Activated naive CD8-positive, alpha-beta T cell treated with anti-CD3 and anti-CD28 coated beads for 36 hours (primary cell): ENCODE data around the gene CISTR. TPM values are rescaled to one million over a fixed set of nuclear protein-coding genes. Genes with fewer than 3 reads are reported as not detected.
"Not testable (repeated sequence)": the region's sequence is repeated elsewhere in the genome, so short reads cannot be mapped to it uniquely, and the experiment has no call there.

ENCODE experiments used
- DNase-seq: peaks from one replicate; pipeline ENCODE4 v3.0.0; 2021
- H3K27ac Mint-ChIP-seq: one replicate; pipeline ENCODE4 v1.8.0; 2022; ENCODE audit warnings: mild to moderate bottlenecking, moderate library complexity, mixed read lengths
- H3K27me3 Mint-ChIP-seq: one replicate; pipeline ENCODE4 v1.8.0; 2022; ENCODE audit warnings: mild to moderate bottlenecking, mixed read lengths
- H3K36me3 Mint-ChIP-seq: one replicate; pipeline ENCODE4 v1.8.0; 2021; ENCODE audit warnings: mild to moderate bottlenecking, mixed read lengths
- H3K4me1 Mint-ChIP-seq: one replicate; pipeline ENCODE4 v1.8.0; 2021; ENCODE audit warnings: mixed read lengths
- H3K4me3 Mint-ChIP-seq: one replicate; pipeline ENCODE4 v1.8.0; 2022; ENCODE audit warnings: mild to moderate bottlenecking, moderate library complexity, mixed read lengths
- H3K9me3 Mint-ChIP-seq: one replicate; pipeline ENCODE4 v1.8.0; 2022; ENCODE audit warnings: mixed read lengths
- total RNA-seq, 2 experiments: library from RNA; stranded (reverse); gene quantifications; one replicate each; pipeline ENCODE4 v1.2.3, GENCODE V29; 2021

The CISTR gene
- total RNA-seq, 2 experiments from 2014 or later = not detected

DNA sequence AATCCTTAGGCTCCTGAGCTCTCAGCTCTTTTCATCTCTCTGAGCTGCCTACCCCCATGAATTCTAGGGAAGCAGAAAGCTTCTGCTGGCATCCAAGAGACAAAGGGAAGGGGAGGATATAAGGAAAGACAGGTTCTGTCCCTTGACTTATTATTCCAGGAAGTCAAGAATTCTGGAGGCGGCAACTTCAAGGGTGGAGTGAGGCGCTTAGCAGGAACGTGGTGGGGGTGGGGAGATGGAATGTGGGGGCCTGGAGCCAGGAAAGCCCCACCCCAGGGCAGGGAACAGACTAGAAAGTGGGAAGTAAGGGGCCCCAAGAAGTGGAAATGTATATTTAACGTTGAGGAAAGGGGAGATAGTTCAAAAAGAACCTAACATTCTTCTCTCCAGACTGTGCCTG, 26.0 kb downstream of the CISTR start:
- Mint-ChIP-seq H3K27ac (no peak overlapping the region), H3K4me3 (peak overlapping the region; percentile 87)

DNA sequence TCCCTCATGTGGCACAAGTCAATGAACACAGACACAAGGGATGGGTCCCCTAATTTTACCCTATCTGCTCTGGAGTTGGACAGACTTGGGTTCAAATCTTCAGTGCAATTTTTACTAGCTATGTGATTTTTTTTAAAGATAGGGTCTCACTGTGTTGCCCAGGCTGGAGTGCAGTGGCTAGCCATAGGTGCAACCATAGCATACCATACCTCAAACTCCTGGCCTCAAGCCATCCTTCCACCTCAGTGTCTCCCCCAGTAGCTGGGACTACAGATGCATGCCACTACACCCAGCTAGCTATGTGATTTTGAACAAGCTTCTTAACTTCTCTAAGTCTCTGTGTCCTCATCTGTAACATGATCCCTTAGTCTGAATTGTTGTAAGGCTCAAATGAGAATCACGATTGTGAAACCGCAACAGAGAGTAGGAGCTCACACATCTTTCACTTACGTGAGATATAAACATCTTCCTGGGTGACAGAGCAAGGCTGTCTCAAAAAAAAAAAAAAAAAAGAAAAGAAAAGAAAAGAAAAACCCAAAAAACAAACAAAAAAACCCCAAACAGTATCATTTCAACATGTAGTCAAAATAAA, 29.2 kb downstream of the CISTR start:
- Mint-ChIP-seq H3K27ac (no peak overlapping the region), H3K9me3 (no peaks in the 10 kb centered on the region), H3K4me3 (no peak overlapping the region), H3K4me1 (peaks cover 10% of the 10 kb centered on the region), H3K36me3 (no peaks in the 10 kb centered on the region), H3K27me3 (no peaks in the 10 kb centered on the region)
- no peak for DNase-seq

More for the DNA sequence above, 26.0 kb downstream of the CISTR start:
- Mint-ChIP-seq H3K4me1 (peaks cover 15% of the 10 kb centered on the region), H3K27me3 (no peaks in the 10 kb centered on the region), H3K9me3 (no peaks in the 10 kb centered on the region), H3K36me3 (no peaks in the 10 kb centered on the region)
- no peak for DNase-seq

DNA sequence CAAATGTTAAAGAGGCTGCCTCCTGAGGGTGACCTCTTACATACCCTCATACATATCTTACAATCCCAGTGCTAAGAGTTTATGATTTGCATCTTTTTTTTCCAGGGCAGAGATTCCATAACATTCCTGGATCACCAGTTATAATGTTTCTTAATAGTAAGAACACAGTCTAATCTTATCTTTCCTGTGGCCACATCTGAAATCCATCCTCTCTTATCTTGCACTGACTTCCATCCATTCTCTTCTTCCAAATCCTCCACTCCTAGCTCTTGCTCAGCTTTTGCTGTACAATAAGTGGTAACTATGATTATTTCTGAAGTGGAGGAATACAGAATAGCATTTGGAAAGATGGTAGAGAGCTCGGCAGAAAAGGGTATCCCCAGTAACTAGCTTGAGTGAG, 30.8 kb downstream of the CISTR start:
- DNase-seq = no peak
- Mint-ChIP-seq H3K27me3 (no peaks in the 10 kb centered on the region), H3K9me3 (no peaks in the 10 kb centered on the region), H3K27ac (no peak overlapping the region), H3K4me3 (no peak overlapping the region), H3K36me3 (no peaks in the 10 kb centered on the region), H3K4me1 (peaks cover 2% of the 10 kb centered on the region)

DNA sequence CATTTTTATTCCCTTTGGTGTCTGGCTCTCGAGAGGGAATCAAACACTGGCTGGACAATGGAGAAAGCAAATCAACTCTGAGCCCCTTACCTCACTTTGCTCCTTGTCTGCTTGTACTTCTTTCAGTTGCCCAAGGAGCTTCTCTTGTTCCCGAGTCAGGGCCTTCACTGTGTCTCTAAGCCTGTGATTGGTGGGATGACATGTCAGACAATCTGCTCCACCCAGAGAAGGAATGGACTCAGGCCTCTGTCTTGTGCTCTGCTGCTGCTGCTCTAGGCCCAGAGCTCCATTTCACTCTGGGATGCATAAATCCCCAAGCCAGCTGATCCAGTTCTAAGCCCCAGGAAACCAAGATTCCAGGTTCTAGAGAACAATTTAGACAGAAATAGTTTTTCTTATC, 32.1 kb downstream of the CISTR start:
- Mint-ChIP-seq H3K27ac (no peak overlapping the region), H3K36me3 (no peaks in the 10 kb centered on the region), H3K4me1 (peaks cover 2% of the 10 kb centered on the region), H3K27me3 (no peaks in the 10 kb centered on the region), H3K4me3 (no peak overlapping the region), H3K9me3 (no peaks in the 10 kb centered on the region)
- DNase-seq = no peak

DNA sequence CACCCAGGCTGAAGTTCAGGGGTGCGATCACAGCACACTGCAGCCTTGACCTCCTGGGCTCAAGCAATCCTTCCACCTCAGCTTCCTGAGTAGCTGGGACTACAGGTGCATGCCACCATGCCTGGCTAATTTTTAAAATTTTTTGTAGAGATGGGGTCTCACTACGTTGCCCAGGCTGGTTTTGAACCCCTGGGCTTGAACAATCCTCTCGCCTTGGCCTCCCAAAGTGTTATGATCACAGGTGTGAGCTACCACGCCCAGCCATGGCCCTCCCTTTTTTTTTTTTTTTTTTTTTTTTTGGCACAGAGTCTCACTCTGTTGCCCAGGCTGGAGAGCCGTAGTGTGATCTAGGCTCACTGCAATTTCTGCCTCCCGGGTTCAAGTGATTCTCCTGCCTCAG, 33.2 kb downstream of the CISTR start:
- not testable (repeated sequence) for H3K27me3 Mint-ChIP-seq, H3K27ac Mint-ChIP-seq, DNase-seq, H3K4me3 Mint-ChIP-seq, H3K36me3 Mint-ChIP-seq, H3K9me3 Mint-ChIP-seq, H3K4me1 Mint-ChIP-seq

DNA sequence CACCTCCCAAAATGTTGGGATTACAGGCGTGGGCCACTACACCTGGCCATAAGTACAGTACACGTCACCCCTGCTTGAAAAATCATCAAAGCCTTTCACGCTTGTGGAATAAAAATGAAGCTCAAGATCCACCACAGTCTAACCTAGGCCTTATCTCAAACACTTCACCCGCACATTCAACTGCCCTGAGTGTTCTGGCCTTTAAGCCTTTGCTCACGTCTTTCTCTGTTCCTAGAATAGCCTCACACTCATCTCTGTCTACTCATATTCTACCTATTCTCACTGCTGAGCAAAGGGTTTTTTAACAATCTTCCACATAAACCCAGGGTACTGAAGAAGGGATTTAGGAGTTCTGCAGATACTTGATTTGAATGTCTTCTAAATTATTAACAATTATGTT, 34.5 kb downstream of the CISTR start:
- Mint-ChIP-seq H3K4me1 (no peaks in the 10 kb centered on the region), H3K27ac (no peak overlapping the region), H3K4me3 (no peak overlapping the region), H3K9me3 (no peaks in the 10 kb centered on the region), H3K27me3 (no peaks in the 10 kb centered on the region), H3K36me3 (no peaks in the 10 kb centered on the region)
- no peak for DNase-seq

DNA sequence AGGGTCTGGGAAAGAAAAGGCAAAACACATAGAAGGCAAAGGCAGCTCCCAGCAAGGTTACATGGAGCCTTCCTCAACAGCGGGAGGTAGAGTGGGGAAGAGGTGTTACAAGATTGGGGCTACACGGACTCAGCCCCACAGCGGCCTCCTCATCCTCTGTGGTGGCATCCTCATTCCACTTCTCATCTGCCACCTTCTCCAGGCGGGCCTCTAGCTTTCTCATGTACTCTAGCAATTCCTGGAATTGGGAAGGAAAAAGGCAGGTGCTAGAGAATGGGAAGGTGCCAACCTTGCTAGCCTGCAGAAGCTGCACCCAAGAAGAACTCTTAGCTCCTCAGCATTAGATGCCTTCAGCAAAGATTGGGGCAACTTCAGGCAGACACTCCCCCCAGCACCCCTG, 37.8 kb downstream of the CISTR start:
- H3K27ac Mint-ChIP-seq = no peak overlapping the region
- no peaks in the 10 kb centered on the region for H3K36me3 Mint-ChIP-seq

DNA sequence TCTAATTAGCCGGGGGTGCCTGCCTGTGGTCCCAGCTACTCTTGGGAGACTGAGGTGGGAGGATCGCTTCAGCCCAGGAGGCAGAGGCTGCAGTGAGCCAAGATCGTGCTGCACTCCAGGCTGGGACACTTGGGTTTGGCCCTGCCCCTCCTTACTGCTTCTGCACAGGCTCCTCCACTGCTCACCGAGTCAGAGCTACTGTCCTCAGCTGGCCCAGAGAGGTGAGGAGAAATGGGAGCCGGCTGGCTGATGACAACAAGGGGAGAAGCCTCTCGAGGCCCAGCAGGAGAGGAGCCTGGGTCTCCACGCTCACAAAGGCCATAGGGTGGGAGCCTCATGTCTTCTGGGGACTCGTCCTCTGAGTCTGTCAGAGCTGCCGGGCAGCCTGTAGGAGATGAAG, 38.3 kb downstream of the CISTR start:
- Mint-ChIP-seq H3K9me3 (no peaks in the 10 kb centered on the region), H3K27ac (no peak overlapping the region), H3K27me3 (no peaks in the 10 kb centered on the region), H3K4me1 (no peaks in the 10 kb centered on the region), H3K36me3 (no peaks in the 10 kb centered on the region), H3K4me3 (no peak overlapping the region)
- no peak for DNase-seq

More for the DNA sequence above, 37.8 kb downstream of the CISTR start:
- Mint-ChIP-seq H3K4me3 (no peak overlapping the region), H3K27me3 (no peaks in the 10 kb centered on the region), H3K4me1 (no peaks in the 10 kb centered on the region), H3K9me3 (no peaks in the 10 kb centered on the region)
- DNase-seq = no peak

DNA sequence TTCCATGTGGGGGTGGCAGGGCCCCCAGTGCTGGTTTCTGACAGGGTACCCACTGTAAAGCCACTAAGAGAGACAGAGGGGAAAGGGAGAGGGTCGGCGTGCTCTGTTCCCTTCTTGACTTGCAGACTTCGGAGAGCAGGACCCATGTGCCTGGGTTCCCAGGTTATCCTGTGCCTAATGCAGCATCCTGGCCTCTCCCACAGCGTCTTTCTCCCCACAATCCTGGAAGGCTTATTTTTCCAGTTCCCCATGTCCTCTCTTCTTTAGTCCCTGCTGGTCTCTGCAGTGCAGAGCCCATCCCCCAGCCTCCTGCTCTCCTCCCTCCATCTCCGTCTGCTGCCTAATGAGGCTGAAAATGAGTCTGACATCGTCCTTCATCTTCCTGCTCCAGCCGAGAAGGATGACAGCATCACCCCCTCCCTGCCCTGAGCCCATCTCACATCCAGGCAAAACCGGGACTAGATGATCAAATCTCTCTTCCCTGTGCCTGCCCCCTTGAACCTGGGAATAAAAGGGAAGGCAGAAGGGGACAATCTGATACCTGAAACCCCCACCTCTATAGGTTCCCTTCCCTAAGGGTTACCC, 39.6 kb downstream of the CISTR start:
- H3K36me3 Mint-ChIP-seq = no peaks in the 10 kb centered on the region
- H3K27me3 Mint-ChIP-seq = no peaks in the 10 kb centered on the region
- H3K4me3 Mint-ChIP-seq = no peak overlapping the region
- no peak for DNase-seq
- H3K9me3 Mint-ChIP-seq = no peaks in the 10 kb centered on the region
- no peak overlapping the region for H3K27ac Mint-ChIP-seq
- H3K4me1 Mint-ChIP-seq = no peaks in the 10 kb centered on the region

DNA sequence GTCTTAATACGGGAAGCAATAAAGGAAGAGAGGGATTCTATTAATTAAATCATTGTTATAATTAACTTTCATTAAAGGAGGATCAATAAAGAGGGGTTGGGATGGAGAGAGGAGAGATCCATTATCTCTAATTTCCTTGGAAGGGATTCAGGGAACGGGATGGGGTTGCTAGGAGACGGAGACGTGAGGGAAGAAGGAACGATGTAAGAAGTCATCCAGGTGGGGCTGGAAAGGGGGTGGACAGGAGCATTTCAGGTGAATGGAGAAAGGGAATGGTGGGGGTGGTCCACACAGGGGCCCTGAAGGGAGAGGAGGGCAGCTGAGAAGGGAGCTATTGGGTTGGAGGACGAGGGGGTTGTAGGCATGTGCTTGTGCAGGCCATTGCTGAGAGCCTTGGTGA, 41.7 kb downstream of the CISTR start:
- Mint-ChIP-seq H3K36me3 (no peaks in the 10 kb centered on the region), H3K4me3 (no peak overlapping the region), H3K27ac (no peak overlapping the region), H3K4me1 (no peaks in the 10 kb centered on the region), H3K9me3 (no peaks in the 10 kb centered on the region), H3K27me3 (peaks cover 13% of the 10 kb centered on the region)
- DNase-seq = no peak

DNA sequence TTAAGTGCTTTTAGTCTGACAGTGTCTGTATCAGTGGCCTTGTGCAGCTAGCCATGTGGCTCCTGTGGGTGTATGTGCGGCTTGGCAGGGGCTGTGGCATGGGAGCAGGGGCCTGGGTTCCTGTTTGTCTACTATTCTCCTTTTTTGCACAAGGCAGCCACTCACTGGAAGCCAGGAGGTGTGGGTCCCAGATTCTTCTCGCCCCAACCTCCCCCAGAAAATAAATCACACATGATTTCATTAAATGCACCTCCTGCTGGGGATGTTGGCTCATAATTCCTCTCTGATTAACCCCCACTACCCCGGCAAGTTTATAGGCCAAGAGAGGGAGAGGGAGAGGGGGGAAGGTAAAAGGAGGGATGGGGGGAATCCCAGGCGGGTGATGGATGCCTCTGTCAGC, 42.1 kb downstream of the CISTR start:
- H3K4me3 Mint-ChIP-seq = no peak overlapping the region
- no peaks in the 10 kb centered on the region for H3K36me3 Mint-ChIP-seq
- H3K27me3 Mint-ChIP-seq = peaks cover 13% of the 10 kb centered on the region
- H3K4me1 Mint-ChIP-seq = no peaks in the 10 kb centered on the region
- no peak overlapping the region for H3K27ac Mint-ChIP-seq
- DNase-seq = no peak
- H3K9me3 Mint-ChIP-seq = no peaks in the 10 kb centered on the region

DNA sequence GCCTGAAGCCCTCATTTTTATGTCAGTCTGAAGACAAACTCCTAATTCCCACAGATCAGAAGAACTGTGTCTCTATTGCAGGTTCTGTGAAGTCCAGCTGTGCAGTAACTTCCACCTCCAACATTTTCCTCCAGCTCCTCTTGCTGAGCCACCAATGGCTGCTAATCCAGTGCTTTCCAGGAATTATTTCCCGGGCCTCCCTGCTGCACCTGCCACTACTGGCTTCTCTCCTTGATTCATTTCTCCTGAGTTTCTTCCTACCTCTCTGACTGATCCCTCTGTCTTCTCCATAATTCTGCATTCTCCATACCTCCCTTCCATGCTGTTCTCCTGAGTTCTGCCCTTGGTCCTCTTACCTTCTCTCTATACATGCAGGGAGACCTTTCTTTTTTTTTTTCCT, 45.7 kb downstream of the CISTR start:
- Mint-ChIP-seq H3K9me3 (no peaks in the 10 kb centered on the region), H3K27me3 (peaks cover 45% of the 10 kb centered on the region), H3K4me1 (peaks cover 4% of the 10 kb centered on the region), H3K27ac (no peak overlapping the region), H3K36me3 (no peaks in the 10 kb centered on the region), H3K4me3 (no peak overlapping the region)
- no peak for DNase-seq

DNA sequence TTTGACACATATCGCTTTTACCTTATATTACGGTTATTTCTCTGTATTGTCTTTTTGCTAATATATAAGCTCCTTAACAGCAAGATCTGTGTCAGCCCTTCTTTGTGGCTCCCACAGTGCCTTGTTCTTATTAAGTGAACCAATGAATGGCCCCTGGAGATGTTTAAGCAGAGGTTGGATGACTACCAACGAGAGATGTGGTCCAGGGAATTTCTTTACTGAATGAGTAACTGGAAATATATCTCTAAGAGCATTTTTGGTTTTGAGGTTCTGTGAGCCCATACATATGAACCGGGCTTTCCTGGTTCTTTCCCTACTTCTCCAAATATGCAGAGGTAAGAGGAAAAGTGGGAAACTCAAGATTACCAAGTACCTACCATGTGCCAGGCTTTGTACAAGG, 48.0 kb downstream of the CISTR start:
- H3K4me3 Mint-ChIP-seq = no peak overlapping the region
- no peaks in the 10 kb centered on the region for H3K36me3 Mint-ChIP-seq
- peaks cover 4% of the 10 kb centered on the region for H3K4me1 Mint-ChIP-seq
- H3K27ac Mint-ChIP-seq = no peak overlapping the region
- peaks cover 61% of the 10 kb centered on the region for H3K27me3 Mint-ChIP-seq
- DNase-seq = no peak
- H3K9me3 Mint-ChIP-seq = no peaks in the 10 kb centered on the region

DNA sequence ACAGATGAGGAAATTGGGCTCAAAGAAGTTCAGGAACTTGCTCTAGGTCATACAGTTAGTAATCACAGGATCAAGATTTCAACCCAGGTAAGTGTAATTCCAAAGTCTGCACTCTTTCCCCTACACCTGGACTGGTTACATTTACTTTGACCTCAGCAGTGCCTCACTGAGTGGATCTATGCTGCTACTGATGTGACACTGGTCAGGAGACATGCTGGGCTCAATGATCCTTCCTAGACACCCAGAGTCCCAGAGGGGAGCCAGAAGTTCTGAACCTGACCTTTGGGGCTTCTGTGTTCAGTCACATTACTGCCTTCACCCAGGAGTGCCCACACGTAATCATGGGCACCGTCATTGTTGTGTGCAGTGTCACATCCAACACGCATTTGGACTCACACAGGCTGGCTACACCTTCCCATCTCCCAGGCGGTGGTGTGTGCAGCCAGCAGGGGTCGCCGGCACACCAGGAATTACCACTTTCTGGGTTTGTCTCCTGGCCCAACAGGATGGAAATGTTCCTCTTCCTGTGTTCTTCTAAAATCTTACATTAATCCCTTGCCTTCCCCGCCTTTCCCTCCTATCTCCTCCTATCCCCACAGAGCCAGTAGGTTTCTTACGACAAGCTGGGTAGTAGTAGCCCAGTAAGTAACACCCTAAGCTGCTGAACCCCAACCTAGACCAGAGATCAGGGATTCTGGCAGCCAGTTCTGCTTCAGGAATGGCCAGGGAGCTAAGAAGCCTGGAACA, 50.1 kb downstream of the CISTR start:
- H3K36me3 Mint-ChIP-seq = no peaks in the 10 kb centered on the region
- no peaks in the 10 kb centered on the region for H3K9me3 Mint-ChIP-seq
- no peak overlapping the region for H3K27ac Mint-ChIP-seq
- H3K4me1 Mint-ChIP-seq = peaks cover 9% of the 10 kb centered on the region
- H3K27me3 Mint-ChIP-seq = peaks cover 78% of the 10 kb centered on the region
- no peak overlapping the region for H3K4me3 Mint-ChIP-seq
- DNase-seq = peak; percentile 69

DNA sequence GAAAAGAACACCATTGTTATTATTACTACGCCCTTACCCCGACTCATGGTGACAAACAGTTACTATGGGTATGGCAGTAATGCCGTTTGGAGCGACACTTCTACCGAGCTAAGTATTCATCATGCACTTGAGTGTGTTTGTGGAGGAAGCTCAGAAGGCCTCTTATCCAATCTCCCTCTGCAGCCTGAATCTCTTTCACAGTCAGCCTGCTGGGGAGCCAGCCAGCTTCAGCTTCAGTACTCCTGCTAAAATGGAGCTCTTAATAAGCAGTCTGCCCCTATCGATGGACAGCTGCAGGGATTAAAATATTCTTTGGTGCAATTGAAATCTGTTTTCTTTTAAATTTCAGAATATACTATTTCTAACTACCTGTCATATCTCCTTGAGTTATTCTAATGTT, 51.2 kb downstream of the CISTR start:
- H3K4me1 Mint-ChIP-seq = peaks cover 18% of the 10 kb centered on the region
- H3K27me3 Mint-ChIP-seq = peaks cover 80% of the 10 kb centered on the region
- no peaks in the 10 kb centered on the region for H3K36me3 Mint-ChIP-seq
- H3K27ac Mint-ChIP-seq = no peak overlapping the region
- no peak overlapping the region for H3K4me3 Mint-ChIP-seq
- DNase-seq = no peak
- H3K9me3 Mint-ChIP-seq = no peaks in the 10 kb centered on the region

DNA sequence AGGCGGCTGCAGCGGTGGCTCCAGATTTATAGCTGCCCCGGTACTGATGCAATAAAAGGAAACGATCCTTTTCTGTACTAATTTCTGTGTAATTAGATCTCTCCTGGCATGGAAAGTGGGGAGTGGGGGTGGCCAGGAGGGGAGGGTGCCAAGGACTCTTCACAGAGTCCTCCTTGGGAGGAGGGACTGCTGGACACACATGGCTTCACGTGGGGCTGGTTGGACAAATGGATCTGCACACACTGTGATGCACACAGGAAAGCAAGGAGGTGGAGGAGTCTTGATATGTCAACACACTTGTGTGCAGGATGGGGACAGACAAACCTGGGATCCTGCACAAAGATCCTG, 52.1 kb downstream of the CISTR start:
- DNase-seq = no peak
- no peak overlapping the region for H3K27ac Mint-ChIP-seq
- H3K4me1 Mint-ChIP-seq = peaks cover 24% of the 10 kb centered on the region
- H3K9me3 Mint-ChIP-seq = no peaks in the 10 kb centered on the region
- no peak overlapping the region for H3K4me3 Mint-ChIP-seq
- H3K36me3 Mint-ChIP-seq = no peaks in the 10 kb centered on the region
- peaks cover 88% of the 10 kb centered on the region for H3K27me3 Mint-ChIP-seq
